DND-41 (cell line): ENCODE data around the gene CACNB3.

Source experiments
- CTCF ChIP-seq: IDR thresholded peaks from 2 replicates; pipeline ENCODE4 v1.5.1; 2012; ENCODE audit warnings: borderline replicate concordance, low read length, moderate library complexity, mild to moderate bottlenecking; ENCODE audit not compliant: poor library complexity, severe bottlenecking; ENCODE audit errors: extremely low read depth
- EZH2 ChIP-seq: IDR thresholded peaks from 3 replicates; pipeline ENCODE4 v1.6.1; 2012; ENCODE audit warnings: borderline replicate concordance, low read depth, mild to moderate bottlenecking, moderate library complexity, low read length, inconsistent platforms; ENCODE audit not compliant: severe bottlenecking

DNA sequence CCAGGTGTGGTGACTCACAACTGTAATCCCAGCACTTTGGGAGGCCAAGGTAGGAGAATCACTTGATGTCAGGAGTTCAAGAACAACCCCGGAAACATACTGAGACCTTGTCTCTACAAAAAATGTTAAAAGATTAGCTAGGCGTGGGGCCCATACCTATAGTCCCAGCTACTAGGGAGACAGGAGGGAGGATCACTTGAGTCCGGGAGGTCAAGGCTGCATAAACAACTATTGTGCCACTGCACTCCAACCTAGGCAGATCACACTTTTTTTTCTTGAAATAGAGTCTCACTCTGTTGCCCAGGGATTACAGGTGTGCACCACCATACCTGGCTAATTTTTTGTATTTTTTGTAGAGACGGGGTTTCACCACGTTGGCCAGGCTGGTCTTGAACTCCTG, 41.3 kb downstream of the CACNB3 start:
- TF ChIP-seq CTCF (no peak), EZH2 (no peak)
